NCI-H526 (cell line): ENCODE measurements around the gene BMPR2.
"Not testable (repeated sequence)": the region's sequence is repeated elsewhere in the genome, so short reads cannot be mapped to it uniquely, and the experiment has no call there.

Experiments used
- DNase-seq, 2 experiments: peaks; one replicate each; lab custom pipeline; 2025; lab: John Stamatoyannopoulos, UW

The BMPR2 gene

GRCh38 chr2:202530038-202530437 lies 153.9 kb downstream of the BMPR2 start:
- DNase-seq: no peak

- DNase-seq: not testable (repeated sequence)
Observed at GRCh38 chr2:202535290-202535689, 159.2 kb downstream of the BMPR2 start.

DNA sequence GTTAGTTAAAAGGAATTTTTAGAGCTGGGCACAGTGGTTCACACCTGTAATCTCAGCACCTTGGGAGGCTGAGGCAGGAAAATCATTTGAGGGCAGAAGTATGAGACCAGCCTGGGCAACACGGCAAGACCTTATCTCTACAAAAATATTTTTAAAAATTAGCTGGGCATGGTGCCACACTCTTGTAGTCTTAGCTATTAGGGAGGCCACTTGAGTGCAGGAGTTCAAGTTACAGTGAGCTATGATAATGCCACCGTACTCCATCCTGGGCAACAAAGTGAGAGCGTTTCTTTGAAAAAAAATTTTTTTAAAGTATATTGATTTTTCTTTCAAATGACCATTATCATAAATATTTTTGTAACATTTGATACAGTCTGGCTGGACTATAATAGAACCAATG lies 165.0 kb downstream of the BMPR2 start:
- no peak for DNase-seq

GRCh38 chr2:202542142-202542541 lies 166.0 kb downstream of the BMPR2 start:
- DNase-seq: no peak

DNA sequence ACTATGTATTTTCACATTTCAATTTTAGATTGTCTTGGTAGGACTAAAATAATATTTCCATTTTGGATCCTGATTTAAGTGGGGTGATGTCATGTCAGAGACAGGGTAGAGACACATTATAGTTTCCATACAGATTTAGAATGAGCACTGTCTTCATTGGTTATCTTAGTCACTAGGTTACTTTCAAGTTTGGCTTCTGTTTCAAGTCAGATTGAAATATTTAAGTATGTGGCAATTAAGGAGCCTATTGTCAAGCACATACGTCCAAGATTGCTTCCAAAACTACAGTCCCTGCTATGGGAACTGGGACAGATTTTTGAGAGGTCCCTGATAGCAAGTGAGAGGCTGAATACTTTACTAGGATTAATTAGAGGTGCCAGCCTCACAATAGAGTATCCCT lies 169.4 kb downstream of the BMPR2 start:
- no peak for DNase-seq

GRCh38 chr2:202545931-202546330 lies 169.8 kb downstream of the BMPR2 start:
- DNase-seq: no peak

GRCh38 chr2:202546499-202547141 lies 170.5 kb downstream of the BMPR2 start:
- not testable (repeated sequence) for DNase-seq

DNA sequence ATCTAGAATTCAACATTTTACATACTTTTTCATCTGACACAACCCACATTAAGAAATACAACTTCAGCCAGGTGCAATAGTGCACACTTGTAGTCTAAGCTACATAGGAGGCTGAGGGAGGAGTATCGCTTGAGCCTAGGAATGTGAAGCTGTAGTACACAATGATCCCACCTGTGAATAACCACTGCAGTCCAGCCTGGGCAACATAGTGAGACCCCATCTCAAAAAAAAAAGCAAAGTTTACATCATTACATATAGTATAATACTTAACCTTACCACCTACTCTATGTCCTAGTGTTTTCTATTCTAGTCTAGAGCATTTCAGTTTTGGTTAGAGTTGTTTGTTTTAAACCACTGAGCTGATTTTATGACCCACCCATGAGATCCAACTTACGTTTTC lies 172.1 kb downstream of the BMPR2 start:
- DNase-seq: no peak

- peak; percentile 17 to 50 for DNase-seq
Observed at GRCh38 chr2:202551000-202551399, 174.9 kb downstream of the BMPR2 start.

GRCh38 chr2:202555356-202555755 lies 179.2 kb downstream of the BMPR2 start:
- no peak for DNase-seq

- DNase-seq: no peak
Observed at GRCh38 chr2:202560200-202560599, 184.1 kb downstream of the BMPR2 start.

- no peak for DNase-seq
Observed at GRCh38 chr2:202564226-202564625, 188.1 kb downstream of the BMPR2 start.

GRCh38 chr2:202566286-202566685 lies 190.2 kb downstream of the BMPR2 start:
- DNase-seq: no peak

DNA sequence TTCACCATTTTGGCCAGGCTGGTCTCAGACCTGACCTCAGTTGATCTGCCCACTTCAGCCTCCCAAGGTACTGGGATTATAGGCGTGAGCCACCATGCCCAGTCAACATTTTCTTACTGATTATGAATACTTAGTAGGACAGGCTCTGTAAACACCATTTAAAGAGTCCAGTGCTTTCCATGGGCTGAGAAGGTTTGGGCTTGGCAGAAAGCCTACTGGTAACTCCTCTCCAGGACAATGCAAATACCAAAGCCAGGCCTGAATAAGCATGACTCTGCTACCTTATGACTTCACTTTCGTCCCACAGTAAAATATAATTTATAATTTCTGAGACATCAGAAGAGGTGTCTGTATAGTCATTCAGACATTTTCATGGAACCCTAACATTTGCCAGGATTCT lies 198.4 kb downstream of the BMPR2 start:
- no peak for DNase-seq

DNA sequence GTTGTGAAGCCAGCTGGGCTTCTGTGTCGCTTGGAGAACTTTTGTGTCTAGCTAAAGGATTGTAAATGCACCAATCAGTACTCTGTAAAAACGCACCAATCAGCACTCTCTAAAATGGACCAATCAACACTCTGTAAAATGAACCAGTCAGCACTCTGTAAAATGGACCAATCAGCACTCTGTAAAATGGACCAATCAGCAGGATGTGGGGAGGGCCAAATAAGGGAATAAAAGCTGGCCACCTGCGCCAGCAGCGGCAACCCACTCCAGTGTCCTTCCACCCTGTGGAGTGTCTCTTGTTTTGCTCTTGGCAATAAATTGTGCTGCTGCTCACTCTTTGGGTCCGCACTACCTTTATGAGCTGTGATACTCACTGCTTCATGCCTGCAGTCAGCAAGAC lies 199.1 kb downstream of the BMPR2 start:
- DNase-seq: not testable (repeated sequence)

DNA sequence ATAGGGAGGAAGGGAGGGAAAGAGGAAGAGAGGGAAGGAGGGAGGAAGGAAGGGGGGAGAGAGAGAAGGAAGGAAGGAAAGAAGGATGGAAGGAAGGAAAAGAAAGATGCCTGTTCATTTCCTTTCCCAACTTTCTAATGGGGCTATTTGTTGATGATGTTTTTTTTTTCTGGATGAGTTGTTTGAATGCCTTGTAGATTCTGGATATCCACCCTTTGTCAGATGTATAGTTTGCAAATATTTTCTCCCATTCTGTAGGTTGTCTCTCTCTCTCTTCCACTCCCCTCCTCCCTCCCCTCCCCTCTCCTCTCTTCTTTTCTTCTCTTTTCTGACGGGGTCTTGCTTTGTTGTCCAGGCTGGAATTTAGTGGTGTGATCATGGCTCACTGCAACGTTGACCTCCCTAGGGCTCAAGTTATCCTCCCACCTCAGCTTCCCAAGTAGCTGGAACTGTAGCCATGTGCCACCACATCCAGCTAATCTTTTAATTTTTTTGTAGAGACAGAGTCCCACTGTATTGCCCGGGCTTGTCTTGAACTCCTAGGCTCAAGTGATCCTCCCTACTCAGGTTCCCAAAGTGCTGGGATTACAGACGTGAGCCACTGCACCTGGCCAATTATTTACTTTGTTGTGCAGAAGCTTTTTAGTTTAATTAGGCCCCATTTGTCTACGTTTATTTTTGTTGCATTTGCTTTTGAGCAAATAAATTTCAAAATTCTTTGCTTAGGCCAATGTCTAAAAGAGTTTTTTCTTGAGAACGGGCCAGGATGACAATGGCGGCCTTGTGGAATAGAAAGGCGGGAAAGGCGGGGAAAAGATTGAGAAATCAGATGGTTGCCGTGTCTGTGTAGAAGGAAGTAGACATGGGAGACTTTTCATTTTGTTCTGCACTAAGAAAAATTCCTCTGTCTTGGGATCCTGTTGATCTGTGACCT lies 201.4 kb downstream of the BMPR2 start:
- DNase-seq: no peak

DNA sequence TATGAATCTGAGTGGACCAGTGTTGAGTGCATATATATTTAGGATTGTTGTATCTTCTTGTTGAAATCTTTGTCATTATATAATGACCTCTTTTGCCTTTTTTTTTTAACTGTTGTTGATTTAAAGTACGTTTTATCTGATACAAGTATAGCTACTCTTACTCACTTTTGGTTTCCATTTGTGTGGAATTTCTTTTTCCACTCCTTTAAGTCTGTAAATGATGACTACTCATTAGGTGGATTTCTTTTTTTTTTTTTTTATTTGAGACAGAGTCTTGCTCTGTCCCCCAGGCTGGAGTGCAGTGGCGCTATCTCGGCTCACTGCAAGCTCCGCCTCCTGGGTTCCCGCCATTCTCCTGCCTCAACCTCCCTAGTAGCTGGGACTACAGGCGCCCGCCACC lies 206.7 kb downstream of the BMPR2 start:
- DNase-seq: not testable (repeated sequence)

DNA sequence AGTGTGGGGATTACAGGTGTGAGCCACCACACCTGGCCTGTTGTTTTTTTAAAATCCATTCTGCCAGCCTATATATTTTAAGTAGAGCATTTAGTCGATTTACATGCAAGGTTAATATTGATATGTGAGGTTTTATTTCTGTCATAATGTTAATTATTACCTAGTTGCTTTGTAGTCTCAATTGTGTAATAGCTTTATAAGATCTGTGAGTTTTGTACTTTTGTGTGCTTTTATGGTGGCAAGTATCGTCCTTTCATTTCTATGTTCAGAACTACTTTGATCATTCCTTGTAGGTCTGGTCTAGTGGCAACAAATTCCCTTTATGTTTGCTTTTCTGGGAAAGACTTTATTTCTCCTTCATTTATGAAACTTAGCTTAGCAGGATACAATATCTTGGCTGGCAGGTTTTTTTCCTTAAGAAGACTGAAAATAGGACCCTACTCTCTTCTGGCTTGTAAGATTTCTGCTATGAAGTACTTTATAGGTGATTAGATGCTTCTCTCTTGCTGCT lies 207.6 kb downstream of the BMPR2 start:
- DNase-seq: no peak

GRCh38 chr2:202588647-202589581 lies 212.8 kb downstream of the BMPR2 start:
- peak; percentile 85 to 92 for DNase-seq

GRCh38 chr2:202589582-202589949 lies 213.4 kb downstream of the BMPR2 start:
- no peak for DNase-seq

- DNase-seq: no peak
Observed at GRCh38 chr2:202592566-202592965, 216.4 kb downstream of the BMPR2 start.

DNA sequence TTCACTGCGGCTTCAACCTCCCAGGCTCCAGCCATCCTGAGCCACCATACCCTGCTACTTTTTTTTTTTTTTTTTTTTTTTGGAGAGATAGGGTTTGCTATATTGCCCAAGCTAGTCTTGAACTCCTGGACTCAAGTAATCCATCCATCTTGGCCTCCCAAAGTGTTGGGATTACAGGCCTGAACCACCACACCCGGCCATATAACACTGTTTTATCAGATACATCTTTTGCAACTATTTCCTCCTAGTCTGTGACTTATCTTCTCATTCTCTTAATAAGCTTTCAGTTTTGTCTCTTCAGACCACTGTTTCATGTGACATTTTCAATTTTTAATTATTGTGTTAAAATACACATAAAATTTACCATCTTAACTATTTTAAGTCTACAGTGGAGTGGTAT lies 223.0 kb downstream of the BMPR2 start:
- DNase-seq: no peak
